Duodenal mucosa (tissue), 2 donors: ENCODE results near the gene CYFIP2.

Experiments used
- H3K27ac ChIP-seq: one replicate; pipeline ENCODE4 v1.7.0; 2013; ENCODE audit warnings: low read depth, low read length
- H3K27me3 ChIP-seq, 2 donors: one replicate each; pipeline ENCODE4 v1.7.0; 2013; ENCODE audit warnings: low read length in 2 of 2, control low read depth in 1 of 2; ENCODE audit not compliant: insufficient read depth in 2 of 2, control insufficient read depth in 1 of 2
- H3K36me3 ChIP-seq, 2 donors: one replicate each; pipeline ENCODE4 v1.7.0; 2013; ENCODE audit warnings: low read length in 2 of 2, control low read depth in 1 of 2; ENCODE audit not compliant: insufficient read depth in 2 of 2, control insufficient read depth in 1 of 2
- H3K4me1 ChIP-seq, 2 donors: one replicate each; pipeline ENCODE4 v1.7.0; 2013; ENCODE audit warnings: low read length in 2 of 2, control low read depth in 1 of 2; ENCODE audit not compliant: insufficient read depth in 2 of 2, control insufficient read depth in 1 of 2
- H3K4me3 ChIP-seq, 2 donors: one replicate each; pipeline ENCODE4 v1.7.0; 2013; ENCODE audit warnings: low read length in 2 of 2, low read depth in 1 of 2
- H3K9ac ChIP-seq, 2 donors: one replicate each; pipeline ENCODE4 v1.7.0; 2013; ENCODE audit warnings: low read length in 2 of 2, low read depth in 1 of 2
- H3K9me3 ChIP-seq, 2 donors: one replicate each; pipeline ENCODE4 v1.7.0; 2013; ENCODE audit warnings: low read length in 2 of 2, control low read depth in 1 of 2; ENCODE audit not compliant: control insufficient read depth in 1 of 2

CYFIP2 gene

DNA sequence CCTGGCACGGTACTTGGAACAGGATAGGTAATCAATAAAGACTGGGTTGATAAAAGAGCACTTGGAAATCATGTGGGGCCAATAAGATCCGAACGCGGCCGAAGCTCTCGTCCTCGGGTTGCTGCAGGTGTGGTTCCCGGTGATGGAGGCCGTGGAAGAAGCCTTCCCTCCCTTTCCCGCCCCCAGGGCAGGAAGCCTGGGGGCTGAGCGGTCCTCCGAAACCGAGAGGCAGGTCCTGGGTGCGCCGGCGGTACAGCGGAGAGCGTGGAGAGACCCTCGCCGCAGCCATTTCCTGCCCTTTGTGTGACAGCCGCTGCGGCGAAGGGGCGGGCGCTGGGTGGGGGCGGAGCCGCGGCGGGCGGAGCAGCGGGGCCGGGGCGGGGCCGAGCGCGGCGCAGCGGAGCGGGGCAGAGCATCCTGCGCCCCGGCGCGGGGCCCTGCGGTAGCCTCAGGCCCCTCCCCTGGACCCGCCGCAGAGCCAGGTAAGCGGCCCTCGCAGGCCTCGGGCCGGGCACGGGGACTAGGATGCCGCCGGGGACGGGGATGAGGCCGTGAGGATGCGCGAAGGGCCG lies at the start of gene CYFIP2:
Gene CYFIP2, plus strand, starts transcription at position 410 of the 572 bp plus-strand sequence. CDS start 19,239 bp downstream, outside the sequence.
- Histone ChIP-seq H3K27me3 (no peaks in the 10 kb centered on the region), H3K27ac (peak within 1 kb of the TSS; percentile 58)

DNA sequence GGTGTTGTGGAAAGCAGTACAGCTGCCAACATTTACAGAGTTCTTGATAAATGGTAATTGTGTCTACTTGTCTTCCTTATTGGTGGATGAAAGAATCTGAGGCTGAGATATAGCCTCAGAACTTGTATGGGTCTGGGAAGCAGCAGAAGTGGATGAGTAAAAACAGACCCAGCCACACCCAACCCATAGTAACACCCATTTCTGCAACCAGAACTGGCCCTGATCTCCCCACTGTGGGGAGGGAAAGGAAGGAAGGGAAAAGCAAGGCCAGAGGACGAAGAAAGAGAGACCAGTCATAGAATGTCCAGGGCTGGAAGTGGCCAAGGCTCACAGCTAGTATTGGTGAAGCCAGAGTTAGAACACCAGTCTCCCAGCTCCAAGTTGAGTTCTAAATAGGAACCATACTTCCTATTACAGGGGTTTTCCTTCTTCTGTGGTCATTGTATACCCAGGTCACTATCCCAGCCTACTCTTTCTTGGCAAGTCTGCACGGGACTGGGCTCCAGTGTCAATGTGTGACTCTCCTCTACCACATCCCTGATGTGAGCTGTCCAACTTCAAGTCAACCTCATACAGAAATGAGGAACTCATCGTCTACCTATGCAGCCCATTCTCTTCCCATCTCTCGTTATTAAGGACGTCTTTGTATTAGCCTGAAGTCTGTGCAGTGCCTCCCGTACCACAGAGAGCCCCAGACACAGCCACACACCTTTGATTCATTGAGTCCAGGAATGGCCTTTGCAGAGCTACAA lies 49.4 kb upstream of the CYFIP2 start:
- H3K27me3 ChIP-seq = no peaks in the 10 kb centered on the region
- no peak overlapping the region for H3K9ac ChIP-seq
- H3K4me3 ChIP-seq = no peak overlapping the region
- no peaks in the 10 kb centered on the region for H3K36me3 ChIP-seq
- no peaks in the 10 kb centered on the region for H3K9me3 ChIP-seq
- H3K4me1 ChIP-seq = peaks cover 0 to 9% of the 10 kb centered on the region in 2 donors
- no peak overlapping the region for H3K27ac ChIP-seq

More for the DNA sequence above, at the start of gene CYFIP2:
- H3K4me3 ChIP-seq = peak within 1 kb of the TSS; percentile 81
- H3K9me3 ChIP-seq = no peaks in the 10 kb centered on the region
- peaks cover 16 to 24% of the 10 kb centered on the region in 2 donors for H3K4me1 ChIP-seq
- H3K9ac ChIP-seq = peak within 1 kb of the TSS; percentile 48 to 76
- no peaks in the 10 kb centered on the region for H3K36me3 ChIP-seq

DNA sequence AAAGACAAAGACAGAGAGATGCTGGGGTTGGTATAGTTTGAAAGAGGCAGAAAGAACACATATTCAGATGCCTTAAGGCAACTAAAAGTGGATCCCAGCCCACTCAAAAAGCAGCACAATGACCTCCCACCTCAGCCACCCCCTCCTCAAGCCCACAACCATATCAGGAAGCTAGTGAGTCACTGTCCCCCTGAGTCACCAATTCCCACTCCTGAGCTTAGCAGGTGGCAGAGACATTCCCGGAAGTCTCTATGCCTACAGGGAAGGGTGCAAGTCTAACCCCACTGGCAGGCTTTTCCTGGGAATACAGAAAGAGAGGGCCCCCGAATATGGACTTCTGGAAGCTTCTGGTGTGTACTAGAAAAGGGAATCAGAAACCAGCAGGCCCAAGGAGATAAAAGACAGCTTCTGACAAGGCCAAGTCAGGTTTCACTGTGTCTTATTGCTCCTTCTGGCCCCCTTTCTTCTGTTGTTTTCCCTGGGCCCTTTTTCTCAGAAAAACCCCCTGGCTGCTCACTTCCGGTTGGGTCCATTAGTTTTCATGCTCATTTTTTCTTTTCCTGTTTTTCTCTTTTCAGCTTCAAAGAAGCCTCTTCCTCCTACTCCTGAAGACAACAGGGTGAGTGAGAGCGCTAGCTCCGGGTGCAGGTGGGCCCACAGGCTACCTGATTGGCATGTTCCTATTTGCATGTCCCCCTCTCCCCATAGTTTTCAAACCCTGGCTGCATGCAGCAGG lies 48.5 kb upstream of the CYFIP2 start:
- Histone ChIP-seq H3K9ac (no peak overlapping the region), H3K4me1 (peaks cover 0 to 9% of the 10 kb centered on the region in 2 donors), H3K9me3 (no peaks in the 10 kb centered on the region), H3K4me3 (no peak overlapping the region), H3K27me3 (no peaks in the 10 kb centered on the region), H3K36me3 (no peaks in the 10 kb centered on the region), H3K27ac (no peak overlapping the region)

DNA sequence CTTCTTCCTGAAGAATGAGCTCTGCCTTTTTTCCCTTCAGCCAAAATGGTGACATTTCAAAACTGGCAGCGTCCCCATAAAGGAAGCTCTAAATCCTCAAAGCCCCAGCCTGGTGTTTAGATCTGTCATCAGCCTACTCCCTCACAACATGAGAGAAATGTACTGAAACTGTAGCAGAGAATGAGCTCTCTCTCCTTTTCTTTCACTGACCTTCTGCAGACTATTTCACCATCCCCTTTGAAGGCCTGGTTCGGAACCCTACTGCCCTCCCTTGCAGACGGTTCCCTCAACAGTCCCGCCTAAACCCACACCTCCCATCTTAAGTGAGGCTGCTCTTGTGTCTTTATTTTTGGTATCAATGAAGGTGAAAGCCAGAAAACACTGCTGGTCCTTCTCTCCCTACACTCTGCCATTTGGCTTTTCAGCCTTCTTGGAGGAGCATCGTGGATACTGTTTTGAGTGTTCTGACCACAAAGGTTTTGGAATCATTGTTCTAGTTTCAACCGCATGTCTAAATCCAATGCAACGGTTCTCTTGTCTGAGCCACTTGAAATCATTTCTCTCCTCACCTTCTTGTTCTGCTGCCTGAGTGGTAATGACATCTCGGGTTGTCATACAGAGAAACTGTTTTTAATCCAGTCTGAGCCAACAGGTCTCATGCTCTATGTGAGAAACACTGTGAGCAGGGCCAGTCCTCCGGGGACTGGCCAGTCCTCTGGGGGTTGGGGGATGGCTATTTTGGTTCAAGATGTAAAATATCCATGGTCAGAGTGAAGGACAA lies 46.2 kb upstream of the CYFIP2 start:
- no peak overlapping the region for H3K27ac ChIP-seq
- no peaks in the 10 kb centered on the region for H3K27me3 ChIP-seq
- H3K4me3 ChIP-seq = no peak overlapping the region
- no peak overlapping the region for H3K9ac ChIP-seq
- H3K4me1 ChIP-seq = peaks cover 0 to 9% of the 10 kb centered on the region in 2 donors
- H3K36me3 ChIP-seq = no peaks in the 10 kb centered on the region
- no peaks in the 10 kb centered on the region for H3K9me3 ChIP-seq

DNA sequence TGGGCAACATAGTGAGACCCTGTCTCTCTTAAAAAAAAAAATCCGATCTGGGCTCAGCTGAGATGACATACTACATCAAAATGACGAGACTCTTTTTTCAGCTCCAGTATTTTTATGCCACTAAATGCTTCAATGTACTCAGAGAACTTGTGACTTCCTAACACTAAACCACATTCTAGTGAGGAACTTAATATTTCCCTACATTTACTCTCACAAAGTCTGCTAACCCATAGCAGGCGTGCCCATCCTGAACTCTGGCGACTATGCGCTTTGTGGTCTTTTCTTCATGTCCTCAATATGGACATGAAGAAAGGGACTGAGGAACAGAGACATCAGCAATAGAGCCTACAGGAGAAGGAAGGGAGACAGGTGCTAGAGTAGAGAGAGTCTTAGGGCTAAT lies 44.0 kb upstream of the CYFIP2 start:
- H3K9me3 ChIP-seq = no peaks in the 10 kb centered on the region
- no peak overlapping the region for H3K27ac ChIP-seq
- H3K4me3 ChIP-seq = no peak overlapping the region

DNA sequence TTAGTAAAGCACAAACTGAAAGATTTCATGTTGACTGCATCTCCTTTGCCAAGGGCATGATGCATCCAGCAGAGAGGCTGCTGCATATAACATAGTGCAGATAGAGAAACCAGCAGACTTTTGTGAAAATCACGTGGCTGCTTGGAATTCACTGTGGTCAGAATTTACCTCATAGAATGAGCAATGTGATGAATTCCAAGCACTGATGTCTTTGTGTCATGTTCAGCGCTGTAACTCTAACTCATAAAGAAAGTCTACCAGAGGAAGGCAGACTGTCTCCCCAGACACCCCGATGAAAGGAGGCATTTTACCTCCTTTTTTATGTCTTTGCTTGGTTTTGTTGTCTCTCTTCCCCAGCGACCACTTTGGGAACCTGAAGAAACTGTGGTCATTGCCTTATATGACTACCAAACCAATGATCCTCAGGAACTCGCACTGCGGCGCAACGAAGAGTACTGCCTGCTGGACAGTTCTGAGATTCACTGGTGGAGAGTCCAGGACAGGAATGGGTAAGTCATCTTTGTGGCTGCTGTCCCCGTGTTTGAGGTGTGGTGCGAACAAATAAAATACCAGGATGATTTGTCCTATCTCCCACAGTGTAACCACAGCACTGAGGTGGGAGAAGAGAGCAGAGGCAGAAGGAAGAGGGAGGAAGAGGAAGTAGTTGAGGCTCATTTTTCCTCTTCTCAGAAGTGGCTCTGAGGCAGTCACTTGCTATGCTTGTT lies 43.3 kb upstream of the CYFIP2 start:
- Histone ChIP-seq H3K27ac (no peak overlapping the region), H3K4me3 (no peak overlapping the region), H3K9me3 (no peaks in the 10 kb centered on the region)

More for the DNA sequence above, 44.0 kb upstream of the CYFIP2 start:
- Histone ChIP-seq H3K36me3 (no peaks in the 10 kb centered on the region), H3K27me3 (no peaks in the 10 kb centered on the region), H3K9ac (no peak overlapping the region), H3K4me1 (no peaks in the 10 kb centered on the region)

DNA sequence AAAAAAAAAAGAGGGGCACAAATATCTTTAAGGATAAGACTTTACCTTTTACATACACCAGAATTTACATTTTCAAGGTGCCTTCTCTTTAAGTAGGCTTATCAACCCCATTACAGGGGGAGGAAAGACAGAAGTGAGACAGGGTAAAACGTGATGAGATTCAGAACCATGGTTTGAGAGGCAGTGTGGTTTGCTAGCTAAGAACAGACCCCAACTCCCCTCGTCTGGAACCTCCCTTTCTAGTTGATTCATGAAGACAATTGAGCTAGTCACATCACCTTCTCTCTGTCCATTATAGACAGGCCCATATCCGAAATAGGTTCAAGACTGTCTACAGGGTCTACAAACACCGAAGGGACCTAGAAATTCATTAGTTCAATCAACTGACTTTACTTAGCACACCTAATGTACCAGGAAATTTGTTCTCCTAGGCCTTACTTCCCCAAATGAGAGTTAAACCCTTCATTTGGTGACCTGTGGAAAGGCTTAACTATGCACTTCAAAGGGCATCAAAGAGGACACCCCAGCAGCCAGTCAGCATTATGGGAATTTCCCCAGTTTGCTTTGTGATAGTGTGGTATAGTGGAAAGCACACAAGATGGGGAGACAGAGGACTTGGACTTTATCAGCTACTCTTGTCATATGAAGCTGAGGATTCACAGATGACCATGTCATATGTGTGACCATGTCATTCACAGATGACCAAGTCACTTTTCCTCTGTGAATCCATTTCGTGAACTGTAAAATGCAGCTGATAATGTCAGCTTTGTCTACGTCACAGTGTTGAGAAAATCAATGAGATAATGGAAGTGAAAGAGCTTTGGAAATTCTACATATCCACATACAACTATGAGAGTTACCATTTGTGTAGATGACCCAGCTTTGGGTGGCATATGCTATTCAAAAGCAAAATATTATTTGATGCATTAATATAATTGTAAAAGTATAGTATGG lies 40.2 kb upstream of the CYFIP2 start:
- no peak overlapping the region for H3K4me3 ChIP-seq
- no peak overlapping the region for H3K27ac ChIP-seq
- no peaks in the 10 kb centered on the region for H3K36me3 ChIP-seq
- no peak overlapping the region for H3K9ac ChIP-seq
- H3K9me3 ChIP-seq = no peaks in the 10 kb centered on the region
- H3K4me1 ChIP-seq = no peaks in the 10 kb centered on the region
- no peaks in the 10 kb centered on the region for H3K27me3 ChIP-seq

More for the DNA sequence above, 43.3 kb upstream of the CYFIP2 start:
- H3K27me3 ChIP-seq = no peaks in the 10 kb centered on the region
- H3K9ac ChIP-seq = no peak overlapping the region
- no peaks in the 10 kb centered on the region for H3K36me3 ChIP-seq
- no peaks in the 10 kb centered on the region for H3K4me1 ChIP-seq

DNA sequence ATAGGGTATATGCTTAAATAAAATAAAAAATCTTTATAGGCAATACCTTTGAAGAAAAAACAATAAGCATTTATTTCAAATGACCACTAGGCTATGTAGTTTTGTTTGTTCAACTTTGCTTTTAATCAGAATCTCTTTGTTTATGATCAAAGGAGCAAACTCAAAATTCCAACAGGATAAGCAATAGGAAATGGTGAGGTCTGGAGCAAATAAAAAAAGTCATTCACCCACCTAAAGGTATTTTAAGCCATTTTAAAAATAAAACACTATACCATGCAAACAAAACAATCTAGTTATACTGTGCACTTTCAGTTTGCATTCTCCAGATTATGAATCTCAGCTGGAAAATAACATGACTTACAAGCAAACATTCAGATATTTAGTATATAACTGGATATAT lies 35.3 kb upstream of the CYFIP2 start:
- H3K27me3 ChIP-seq = no peaks in the 10 kb centered on the region
- H3K9me3 ChIP-seq = no peaks in the 10 kb centered on the region
- H3K4me1 ChIP-seq = no peaks in the 10 kb centered on the region
- H3K27ac ChIP-seq = no peak overlapping the region
- no peak overlapping the region for H3K9ac ChIP-seq
- H3K4me3 ChIP-seq = no peak overlapping the region
- no peaks in the 10 kb centered on the region for H3K36me3 ChIP-seq

DNA sequence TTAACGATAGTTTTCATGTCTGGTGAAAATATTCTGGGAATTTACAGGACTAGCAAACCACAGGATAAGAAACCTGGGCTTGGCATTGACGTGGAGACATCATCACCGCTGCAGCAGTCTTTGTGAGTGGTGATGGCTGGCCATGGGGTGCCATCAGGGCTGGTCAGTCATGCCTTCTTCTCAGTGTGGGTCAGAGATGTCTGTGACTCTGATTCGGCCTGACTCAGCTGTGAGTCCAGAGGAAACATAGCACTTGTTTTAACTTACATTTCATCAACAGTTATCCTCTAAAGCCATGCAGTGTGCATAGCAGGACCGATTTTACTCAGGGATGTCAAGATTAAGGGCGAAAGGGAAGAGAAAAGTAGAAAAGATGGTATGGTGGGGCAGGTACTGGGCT lies 33.2 kb upstream of the CYFIP2 start:
- H3K27ac ChIP-seq = no peak overlapping the region
- H3K36me3 ChIP-seq = no peaks in the 10 kb centered on the region
- H3K4me3 ChIP-seq = no peak overlapping the region
- H3K4me1 ChIP-seq = no peaks in the 10 kb centered on the region
- no peak overlapping the region for H3K9ac ChIP-seq
- H3K9me3 ChIP-seq = no peaks in the 10 kb centered on the region
- H3K27me3 ChIP-seq = no peaks in the 10 kb centered on the region
